ENCODE results near the gene TYMP.
"Not testable (repeated sequence)": the region's sequence is repeated elsewhere in the genome, so short reads cannot be mapped to it uniquely, and the experiment has no call there.

The TYMP gene

DNA sequence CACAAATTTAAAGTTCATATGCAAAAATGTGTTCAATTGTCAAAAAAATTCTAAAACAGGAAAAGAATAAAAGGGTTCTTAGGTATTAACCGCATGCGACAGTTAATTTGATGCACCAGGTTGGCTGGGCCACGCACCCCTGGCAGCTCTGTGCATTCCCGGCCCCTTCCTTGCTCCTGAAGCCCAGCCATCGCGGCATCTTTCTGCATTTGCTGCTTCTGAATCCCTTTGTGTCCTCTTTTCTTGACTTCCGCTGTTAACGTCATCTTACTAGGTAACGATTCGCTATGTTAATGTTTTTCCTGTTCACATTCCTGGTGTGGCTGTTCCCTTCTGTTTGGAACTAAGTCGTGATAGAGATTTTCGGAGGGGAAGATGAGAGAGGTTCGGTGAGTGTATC is 8.0 kb upstream of the TYMP start:
- DNase-seq = no peak

- no peak for DNase-seq
These were observed 6.4 kb upstream of the TYMP start for GRCh38 chr22:50536226-50536625.

DNA sequence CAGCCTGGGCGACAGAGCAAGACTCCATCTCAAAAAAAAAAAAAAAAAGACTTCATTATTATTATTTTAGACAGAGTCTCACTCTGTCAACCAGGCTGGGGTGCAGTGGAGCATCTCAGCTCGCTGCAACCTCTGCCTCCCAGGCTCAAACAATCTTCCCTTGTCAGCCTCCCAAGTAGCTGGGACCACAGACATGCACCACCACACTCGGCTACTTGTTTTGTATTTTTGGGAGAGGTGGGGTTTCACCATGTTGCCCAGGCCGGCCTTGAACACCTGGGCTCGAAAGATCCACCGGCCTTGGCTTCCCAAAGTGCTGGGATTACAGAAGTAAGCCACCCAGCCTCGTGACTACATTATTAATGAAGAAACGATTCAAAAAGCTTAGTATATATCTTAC is 5.3 kb upstream of the TYMP start:
- no peak for DNase-seq

- not testable (repeated sequence) for DNase-seq
These were observed 4.3 kb upstream of the TYMP start for GRCh38 chr22:50533856-50534711.

- no peak for DNase-seq
These were observed 3.3 kb upstream of the TYMP start for GRCh38 chr22:50532824-50533796.

- DNase-seq = no peak
These were observed 2.3 kb upstream of the TYMP start for GRCh38 chr22:50531962-50532674.

DNA sequence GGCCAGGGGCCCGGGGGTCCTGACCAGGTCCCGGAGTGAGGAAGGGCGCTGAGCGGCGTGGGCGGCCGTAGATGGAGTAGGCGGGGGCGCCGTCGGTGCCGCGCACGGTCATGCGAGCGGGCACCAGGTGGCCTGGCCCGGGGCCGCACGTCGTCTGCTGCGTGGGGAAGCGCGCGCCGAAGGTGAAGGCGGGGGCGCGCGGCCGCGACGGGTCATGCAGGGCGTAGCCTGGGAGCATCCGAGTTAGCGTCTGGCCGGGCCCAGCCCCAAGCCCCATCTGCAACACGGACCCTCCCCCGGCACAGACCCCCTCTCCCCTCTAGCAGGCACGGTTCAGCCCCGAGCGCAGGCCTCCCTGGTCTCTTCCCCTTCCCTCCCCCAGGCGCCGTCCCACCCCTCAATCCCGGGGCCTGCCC is 1.7 kb upstream of the TYMP start:
- DNase-seq = peak in 1 of 2 experiments; percentile 35

- DNase-seq = peak; percentile 59 to 74
These were observed 1.2 kb upstream of the TYMP start for GRCh38 chr22:50530877-50531545.

DNA sequence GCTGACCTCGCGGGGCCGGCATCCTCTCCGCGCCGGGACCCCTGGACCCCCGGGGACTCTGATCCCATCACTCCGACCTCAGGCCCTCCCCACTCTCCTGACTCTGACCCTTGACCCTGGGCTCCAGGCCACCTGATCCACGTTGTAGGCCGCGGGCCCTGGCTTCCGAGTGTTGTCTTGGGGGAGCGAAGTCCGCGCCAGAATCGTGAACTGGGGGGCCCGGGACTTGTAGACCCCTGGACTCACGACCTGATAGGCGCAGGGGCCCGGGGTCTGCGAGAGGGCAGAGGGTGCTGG is 716 bp upstream of the TYMP start:
- no peak for DNase-seq

- no peak for DNase-seq
These were observed 356 bp downstream of the TYMP start for GRCh38 chr22:50529416-50529896.

DNA sequence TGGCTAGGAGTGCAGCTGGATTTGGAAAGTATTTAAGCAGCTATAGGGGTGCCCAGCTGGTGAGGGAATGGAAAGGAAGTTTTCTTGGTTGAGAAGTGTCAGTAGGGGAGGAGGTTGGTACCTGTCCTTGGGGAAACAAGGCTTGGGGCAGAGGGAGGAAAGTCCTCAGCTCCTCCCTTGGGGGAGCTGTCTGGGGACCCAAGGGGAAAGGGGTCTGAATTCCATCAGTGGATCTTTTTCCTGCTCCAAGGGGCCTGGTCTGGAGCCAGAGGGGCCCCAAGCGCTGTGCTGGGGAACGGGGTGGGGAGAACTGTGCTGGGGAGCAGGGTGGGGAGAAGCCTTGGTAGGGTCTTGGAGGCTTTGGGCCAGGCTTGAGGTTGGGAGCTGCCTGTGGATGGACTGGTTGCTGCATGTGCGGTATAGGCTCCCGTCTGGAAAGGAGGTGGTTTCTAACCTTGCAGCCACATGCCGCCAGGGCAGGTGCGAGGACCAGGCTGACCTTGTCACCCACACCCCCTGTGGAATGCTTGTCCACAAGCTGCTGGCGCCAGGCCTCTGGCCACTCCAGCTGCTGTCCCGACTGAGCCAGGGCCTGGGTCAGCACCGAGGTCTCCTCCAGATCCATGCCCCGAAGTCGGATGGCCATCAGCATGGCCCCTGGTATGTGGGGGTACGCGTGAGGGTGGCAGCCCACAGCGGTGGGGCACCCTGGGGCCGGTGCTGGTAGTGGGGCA is 963 bp downstream of the TYMP start:
- no peak for DNase-seq

- no peak for DNase-seq
These were observed 1.7 kb downstream of the TYMP start for GRCh38 chr22:50527921-50528681.

GRCh38 chr22:50526834-50527801 is 2.7 kb downstream of the TYMP start:
- no peak for DNase-seq

- DNase-seq = peak; percentile 68 to 75
These were observed 3.5 kb downstream of the TYMP start for GRCh38 chr22:50526108-50526833.

GRCh38 chr22:50525858-50526107 is 4.0 kb downstream of the TYMP start:
- DNase-seq = no peak

DNA sequence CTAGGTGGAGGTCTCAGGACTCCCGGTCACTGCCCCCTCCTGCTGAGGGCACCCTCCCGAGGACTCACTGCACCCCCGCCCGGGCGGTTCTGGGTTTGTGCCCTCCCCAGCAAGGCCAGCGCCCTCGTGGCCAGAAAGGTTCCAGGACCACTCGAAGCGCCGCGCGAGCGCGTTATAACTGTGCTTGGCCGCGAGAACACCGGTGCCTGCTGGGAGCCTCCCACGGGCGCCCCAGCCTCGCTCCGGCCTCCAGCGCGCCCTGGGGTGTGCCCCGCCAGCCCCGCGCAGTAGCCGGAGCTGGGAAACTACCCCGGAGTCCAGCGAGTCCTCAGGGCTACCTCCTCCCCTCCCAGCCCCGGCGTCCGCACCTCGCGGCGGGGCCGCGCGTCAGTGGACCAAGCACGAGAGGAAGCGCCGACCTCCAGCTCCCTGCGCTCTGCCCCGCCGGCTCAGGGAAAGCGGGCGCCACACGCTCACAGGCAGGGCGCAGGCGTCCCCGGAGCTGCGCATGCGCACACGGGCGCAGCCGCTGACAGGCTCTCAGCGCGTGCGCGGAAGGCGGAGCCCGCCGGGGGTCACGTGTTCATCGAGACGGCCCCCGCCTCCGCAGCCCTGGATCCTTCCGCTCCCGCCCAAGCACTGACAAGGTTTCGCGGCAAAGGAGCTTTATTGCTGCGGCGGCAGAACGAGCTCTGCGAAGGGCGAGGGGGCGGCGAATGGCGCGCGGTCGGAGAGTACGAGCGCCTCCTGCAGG is 4.5 kb downstream of the TYMP start, which contains the start of gene SCO2:
Gene SCO2 (minus strand): TSS at position 495 of the 754 bp plus-strand sequence. CDS start 1,187 bp downstream, outside the sequence.
- peak; percentile 91 to 98 for DNase-seq

- DNase-seq = no peak
These were observed 5.1 kb downstream of the TYMP start for GRCh38 chr22:50524676-50525103.

Measured in NCI-H1930 (cell line).